HG02943 (cell line): ENCODE data around the gene HEG1.
A peak's percentile ranks its signal among the peaks of the same experiment; 100 is the strongest.
"Not testable (repeated sequence)": the region's sequence is repeated elsewhere in the genome, so short reads cannot be mapped to it uniquely, and the experiment has no call there.

Source experiments
- ATAC-seq: cut with Tn5 transposase; IDR thresholded peaks from one replicate; pipeline ENCODE4 v1.9.1; 2021; ENCODE audit warnings: mild to moderate bottlenecking, low read depth, moderate library complexity; ENCODE audit not compliant: unreplicated experiment

Gene HEG1, protein sequence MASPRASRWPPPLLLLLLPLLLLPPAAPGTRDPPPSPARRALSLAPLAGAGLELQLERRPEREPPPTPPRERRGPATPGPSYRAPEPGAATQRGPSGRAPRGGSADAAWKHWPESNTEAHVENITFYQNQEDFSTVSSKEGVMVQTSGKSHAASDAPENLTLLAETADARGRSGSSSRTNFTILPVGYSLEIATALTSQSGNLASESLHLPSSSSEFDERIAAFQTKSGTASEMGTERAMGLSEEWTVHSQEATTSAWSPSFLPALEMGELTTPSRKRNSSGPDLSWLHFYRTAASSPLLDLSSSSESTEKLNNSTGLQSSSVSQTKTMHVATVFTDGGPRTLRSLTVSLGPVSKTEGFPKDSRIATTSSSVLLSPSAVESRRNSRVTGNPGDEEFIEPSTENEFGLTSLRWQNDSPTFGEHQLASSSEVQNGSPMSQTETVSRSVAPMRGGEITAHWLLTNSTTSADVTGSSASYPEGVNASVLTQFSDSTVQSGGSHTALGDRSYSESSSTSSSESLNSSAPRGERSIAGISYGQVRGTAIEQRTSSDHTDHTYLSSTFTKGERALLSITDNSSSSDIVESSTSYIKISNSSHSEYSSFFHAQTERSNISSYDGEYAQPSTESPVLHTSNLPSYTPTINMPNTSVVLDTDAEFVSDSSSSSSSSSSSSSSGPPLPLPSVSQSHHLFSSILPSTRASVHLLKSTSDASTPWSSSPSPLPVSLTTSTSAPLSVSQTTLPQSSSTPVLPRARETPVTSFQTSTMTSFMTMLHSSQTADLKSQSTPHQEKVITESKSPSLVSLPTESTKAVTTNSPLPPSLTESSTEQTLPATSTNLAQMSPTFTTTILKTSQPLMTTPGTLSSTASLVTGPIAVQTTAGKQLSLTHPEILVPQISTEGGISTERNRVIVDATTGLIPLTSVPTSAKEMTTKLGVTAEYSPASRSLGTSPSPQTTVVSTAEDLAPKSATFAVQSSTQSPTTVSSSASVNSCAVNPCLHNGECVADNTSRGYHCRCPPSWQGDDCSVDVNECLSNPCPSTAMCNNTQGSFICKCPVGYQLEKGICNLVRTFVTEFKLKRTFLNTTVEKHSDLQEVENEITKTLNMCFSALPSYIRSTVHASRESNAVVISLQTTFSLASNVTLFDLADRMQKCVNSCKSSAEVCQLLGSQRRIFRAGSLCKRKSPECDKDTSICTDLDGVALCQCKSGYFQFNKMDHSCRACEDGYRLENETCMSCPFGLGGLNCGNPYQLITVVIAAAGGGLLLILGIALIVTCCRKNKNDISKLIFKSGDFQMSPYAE (N-terminal part only)

DNA sequence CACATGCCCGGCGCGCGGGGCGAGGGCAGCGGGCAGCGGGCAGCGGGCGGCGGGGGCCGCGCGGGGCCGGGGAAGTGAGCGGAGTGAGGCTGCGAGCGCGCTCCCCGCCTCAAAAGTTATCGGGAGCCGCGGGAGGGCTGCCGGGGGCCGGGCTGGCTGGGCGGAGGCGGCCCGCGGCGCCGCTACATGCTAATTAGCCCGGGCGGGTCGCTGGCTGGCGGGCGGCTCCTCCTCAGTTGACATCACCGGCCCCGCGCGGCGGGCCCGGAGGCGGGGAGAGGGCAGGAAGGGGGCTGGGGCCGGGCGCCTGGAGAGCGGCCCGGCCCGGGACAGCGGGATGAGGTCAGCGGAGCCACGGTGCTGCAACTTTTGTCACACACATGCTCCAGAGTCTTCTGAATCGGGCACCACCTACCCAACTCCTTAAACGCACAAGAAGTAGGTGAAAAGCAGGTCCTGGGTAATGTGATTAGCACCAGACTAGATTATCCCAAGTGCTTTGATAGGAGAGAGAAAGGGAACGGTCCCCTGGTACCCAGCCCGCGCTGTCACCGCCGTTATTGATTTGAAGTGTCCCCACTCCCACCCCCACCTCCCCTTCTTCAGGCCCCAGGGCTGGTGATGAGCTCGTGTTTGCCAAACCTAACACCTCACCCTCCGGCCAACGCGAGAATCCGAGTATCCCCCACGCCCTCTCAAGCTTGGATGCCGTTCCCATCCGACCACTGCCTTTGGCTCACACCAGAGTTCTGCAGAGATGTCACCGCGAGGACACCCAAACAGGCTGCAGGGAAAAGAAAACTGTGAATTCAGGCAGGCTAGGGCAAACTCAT lies at the start of gene HEG1:
HEG1 (minus strand) TSS at position 85 of the 833 bp plus-strand sequence. CDS start 107 bp downstream, outside the sequence.
- ATAC-seq, result peak; percentile 53

DNA sequence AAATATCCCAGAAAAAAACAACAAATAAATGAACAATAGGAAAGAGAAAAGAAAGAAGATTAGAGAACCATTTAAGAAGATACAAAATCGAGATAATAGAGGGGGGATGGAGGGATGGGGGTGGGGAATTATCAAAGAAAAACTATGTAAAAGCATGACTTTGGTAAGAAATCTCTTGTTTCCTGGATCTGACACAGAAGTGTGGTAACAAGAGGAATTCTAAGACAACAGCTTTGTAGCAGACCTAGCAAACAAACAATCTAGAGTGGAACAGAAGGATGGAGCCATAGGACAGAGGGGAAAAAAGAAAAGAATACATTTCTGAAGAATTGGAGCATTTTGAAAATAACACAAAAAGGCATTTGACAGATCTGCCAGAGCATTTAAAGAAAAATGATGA lies 49.3 kb upstream of the HEG1 start:
- ATAC-seq, result no peak

- ATAC-seq, result no peak
These were observed 48.8 kb upstream of the HEG1 start for GRCh38 chr3:125104639-125105038.

- no peak for ATAC-seq
These were observed 47.6 kb upstream of the HEG1 start for GRCh38 chr3:125103406-125103805.

DNA sequence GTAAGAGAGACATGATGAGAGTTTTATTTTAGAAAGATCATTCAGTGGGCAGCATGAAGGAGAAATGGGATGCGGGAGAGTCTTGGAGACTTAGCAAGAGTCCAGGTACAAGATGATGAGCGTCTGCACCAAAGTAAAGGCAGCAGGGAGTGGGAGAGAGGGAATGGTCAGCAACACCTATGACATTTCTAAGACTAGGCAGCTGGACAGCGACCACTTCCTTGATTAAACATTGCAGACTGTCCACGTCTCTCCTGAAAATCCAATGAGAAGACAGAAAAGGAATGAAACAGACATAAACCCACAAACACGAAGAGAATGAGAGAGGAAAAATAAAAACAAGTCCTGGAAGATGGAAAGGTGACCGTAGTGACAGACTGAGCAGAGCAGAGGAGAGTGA lies 46.7 kb upstream of the HEG1 start:
- no peak for ATAC-seq

GRCh38 chr3:125098611-125099291 lies 43.0 kb upstream of the HEG1 start:
- no peak for ATAC-seq

- no peak for ATAC-seq
These were observed 34.9 kb upstream of the HEG1 start for GRCh38 chr3:125090649-125091048.

DNA sequence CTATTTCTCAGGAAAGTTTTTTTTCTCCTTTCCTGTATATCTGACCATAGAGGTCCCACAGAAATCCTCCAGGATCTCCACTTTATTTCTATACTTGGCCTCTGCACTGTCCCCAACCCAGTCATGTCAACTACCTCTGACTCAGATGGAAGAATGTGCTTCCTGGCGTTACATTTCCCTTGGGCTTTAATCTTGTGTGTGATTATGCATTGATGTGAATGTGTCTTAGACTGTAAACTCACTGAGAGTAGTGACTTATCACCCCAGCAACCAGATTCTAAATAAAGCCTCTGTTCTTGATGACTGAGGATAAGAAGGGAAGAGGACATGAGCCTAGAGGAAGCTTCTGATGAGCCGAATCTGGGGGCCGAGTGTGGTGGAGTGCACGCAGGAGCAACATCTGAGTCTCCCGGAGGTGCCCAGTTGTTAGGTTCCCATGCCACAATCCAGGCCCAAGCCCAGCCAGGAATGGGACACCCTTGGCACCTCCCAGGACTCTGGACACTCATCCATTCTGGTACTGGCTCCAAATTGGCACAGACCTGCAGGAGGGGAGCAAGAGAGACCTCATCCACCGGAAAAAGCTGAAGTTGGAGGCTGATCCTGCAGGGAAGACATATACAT lies 32.1 kb upstream of the HEG1 start:
- no peak for ATAC-seq

GRCh38 chr3:125085166-125085565 lies 29.4 kb upstream of the HEG1 start:
- no peak for ATAC-seq

- no peak for ATAC-seq
These were observed 28.0 kb upstream of the HEG1 start for GRCh38 chr3:125083776-125084175.

DNA sequence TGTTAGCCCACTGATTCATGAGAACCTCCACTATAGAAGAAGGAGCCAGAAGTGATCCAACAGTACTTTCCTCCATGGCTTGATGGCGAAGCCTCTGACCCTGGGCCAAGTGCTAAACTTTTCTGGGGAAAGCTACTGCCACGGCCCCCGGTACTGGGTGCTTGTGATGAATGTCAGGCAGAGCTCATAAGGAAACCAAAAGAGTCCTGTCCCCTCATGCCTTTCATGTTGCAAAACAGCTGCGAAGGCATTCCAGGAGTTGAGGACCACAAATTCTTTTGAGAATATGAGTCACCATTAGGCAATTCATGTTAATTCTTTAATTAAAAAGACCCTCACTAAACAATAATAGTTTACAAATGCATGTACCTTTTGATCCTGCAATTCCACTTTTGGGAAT lies 26.5 kb upstream of the HEG1 start:
- not testable (repeated sequence) for ATAC-seq

- no peak for ATAC-seq
These were observed 24.3 kb upstream of the HEG1 start for GRCh38 chr3:125080077-125080476.

GRCh38 chr3:125079675-125080045 lies 23.9 kb upstream of the HEG1 start:
- no peak for ATAC-seq

DNA sequence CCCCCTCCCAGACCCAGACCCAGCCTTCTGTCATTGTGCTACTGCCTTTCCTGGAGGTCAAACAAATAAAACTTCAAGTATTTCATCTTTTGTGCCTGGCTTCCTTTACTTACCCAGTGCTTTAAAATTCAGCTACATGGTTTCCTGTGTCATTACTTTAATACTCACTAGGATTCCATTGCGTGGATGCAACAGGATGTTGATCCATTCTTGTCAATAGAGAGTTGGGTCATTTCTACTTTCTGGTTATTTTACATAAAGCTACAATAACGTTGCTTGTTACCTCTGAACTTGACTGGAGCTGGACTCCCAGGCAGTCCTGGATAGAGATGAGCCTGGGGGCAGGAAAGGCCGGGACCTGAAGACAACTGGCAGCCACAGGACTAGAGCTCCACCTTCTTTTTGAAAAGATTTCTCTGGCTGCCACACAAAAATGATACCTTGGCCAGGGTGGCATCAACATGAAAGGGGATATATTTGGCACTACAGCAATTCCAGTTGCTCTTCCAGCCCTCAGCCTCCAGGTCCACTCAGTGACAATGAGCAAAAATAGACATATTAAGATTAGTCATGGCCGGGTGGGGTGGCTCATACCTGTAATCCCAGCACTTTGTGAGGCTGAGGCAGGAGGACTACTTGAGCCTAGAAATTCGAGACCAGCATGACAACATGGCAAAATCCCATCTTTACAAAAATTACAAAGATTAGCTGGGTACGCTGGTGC lies 23.3 kb upstream of the HEG1 start:
- ATAC-seq, result no peak

DNA sequence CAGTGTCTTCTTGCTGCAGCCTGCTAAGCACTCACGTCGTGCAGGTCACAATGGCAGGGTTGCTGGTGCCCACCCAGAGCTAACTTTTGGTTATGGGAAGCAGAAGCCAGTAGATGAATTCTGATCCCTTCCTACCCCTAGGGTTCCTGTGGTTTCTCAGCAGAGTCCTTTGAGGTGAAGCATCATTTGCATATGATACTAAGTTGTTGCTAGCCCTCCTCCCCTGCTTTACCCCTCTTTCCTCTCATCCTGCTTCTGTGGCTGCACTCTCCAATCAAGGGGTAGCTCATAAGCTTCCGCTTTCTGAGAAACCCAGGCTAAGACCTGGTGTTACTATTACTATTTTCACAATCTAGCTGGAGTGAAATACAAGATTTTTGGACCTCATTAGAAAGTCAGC lies 22.1 kb upstream of the HEG1 start:
- ATAC-seq, result no peak

- no peak for ATAC-seq
These were observed 20.7 kb upstream of the HEG1 start for GRCh38 chr3:125076464-125076863.

DNA sequence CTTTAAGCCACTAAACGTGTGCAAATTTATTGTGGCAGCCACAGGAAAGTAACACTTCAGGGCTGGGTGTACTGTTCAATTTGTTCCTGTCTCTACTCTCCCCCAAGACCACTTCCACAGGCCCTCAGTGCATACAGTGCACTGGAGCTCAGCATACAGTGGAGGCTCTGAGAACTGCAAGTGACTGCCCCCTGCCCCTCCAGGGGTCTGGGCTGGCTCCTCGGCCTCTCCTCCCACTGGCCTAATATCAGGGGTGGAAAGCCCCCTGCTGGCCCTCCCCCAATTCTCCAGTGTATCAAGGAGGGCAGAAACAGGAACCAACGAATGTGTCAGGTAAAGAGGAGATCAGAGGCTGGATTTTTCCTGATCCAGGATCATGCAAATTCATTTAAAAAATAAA lies 19.9 kb upstream of the HEG1 start:
- no peak for ATAC-seq

GRCh38 chr3:125073390-125073905 lies 17.7 kb upstream of the HEG1 start:
- no peak for ATAC-seq
